Kidney (tissue), 14 donors: ENCODE measurements around the gene CYGB. TPM values are rescaled to one million over a fixed set of nuclear protein-coding genes. Genes with fewer than 3 reads are reported as not detected.
A peak's percentile ranks its signal among the peaks of the same experiment; 100 is the strongest.
"Not testable (repeated sequence)": the region's sequence is repeated elsewhere in the genome, so short reads cannot be mapped to it uniquely, and the experiment has no call there.

Source experiments
- DNase-seq, 5 donors: peaks; one replicate each; pipeline ENCODE4 v3.0.0-alpha.2; 2013 to 2020
- FAIRE-seq: peaks from 2 replicates; lab custom pipeline; 2012; peaks lifted over from hg19 to GRCh38; lab: Jason Lieb, UNC
- H3K27ac ChIP-seq, 2 donors: one replicate each; pipeline ENCODE4 v1.7.0; 2013; ENCODE audit warnings: low read depth in 2 of 2, low read length in 2 of 2, inconsistent platforms in 1 of 2
- H3K27me3 ChIP-seq: one replicate; pipeline ENCODE4 v1.7.1; 2013; ENCODE audit warnings: low read length, inconsistent platforms; ENCODE audit not compliant: control insufficient read depth, insufficient read depth
- H3K36me3 ChIP-seq, 3 donors: one replicate each; pipeline versions ENCODE4 v1.7.0 to v1.7.1; 2013; ENCODE audit warnings: low read length in 3 of 3, control low read depth in 1 of 3, inconsistent platforms in 1 of 3; ENCODE audit not compliant: insufficient read depth in 3 of 3, control insufficient read depth in 2 of 3
- H3K4me1 ChIP-seq, 3 donors: one replicate each; pipeline versions ENCODE4 v1.7.0 to v1.7.1; 2013; ENCODE audit warnings: low read length in 3 of 3, inconsistent platforms in 1 of 3, low read depth in 1 of 3; ENCODE audit not compliant: control insufficient read depth in 2 of 3, insufficient read depth in 2 of 3
- H3K4me3 ChIP-seq, 3 donors: one replicate each; pipeline versions ENCODE4 v1.7.0 to v1.8.1; 2013; ENCODE audit warnings: low read length in 3 of 3, control low read depth in 1 of 3, inconsistent platforms in 1 of 3
- H3K9ac ChIP-seq, 3 donors: one replicate each; pipeline versions ENCODE4 v1.7.0 to v1.7.1; 2013; ENCODE audit warnings: low read length in 3 of 3, control low read depth in 1 of 3, inconsistent platforms in 1 of 3
- H3K9me3 ChIP-seq, 3 donors: one replicate each; pipeline versions ENCODE4 v1.7.0 to v1.7.1; 2013; ENCODE audit warnings: low read length in 3 of 3, control low read depth in 1 of 3, inconsistent platforms in 1 of 3; ENCODE audit not compliant: control insufficient read depth in 2 of 3, insufficient read depth in 1 of 3
- CTCF ChIP-seq: IDR thresholded peaks from 3 replicates; pipeline ENCODE4 v1.5.1; 2012; ENCODE audit warnings: mild to moderate bottlenecking, moderate library complexity, borderline replicate concordance; ENCODE audit not compliant: insufficient read depth; ENCODE audit errors: extremely low read depth
- intact Hi-C: fragments of 100-400 bp; cut with DNase I; formaldehyde crosslinking; loops from one replicate; pipeline ENCODE4 v1.11.1; 2022
- polyA plus RNA-seq: library from polyadenylated mRNA; stranded (reverse); fragments of 350-450 nt; fragmentation: Illumina TruSeq; extraction: RNeasy Lipid Tissue Mini Kit (QIAGEN cat#74804); gene quantifications from one replicate; pipeline ENCODE4 v1.2.3, GENCODE V29; 2014; ENCODE audit warnings: low read depth, low replicate concordance; ENCODE audit not compliant: insufficient read depth
- total RNA-seq: library from RNA; stranded (reverse); fragmentation: NEBNext Ultra II Directional; extraction: Animal tissue kit (Norgen Biotek cat#: 25700); gene quantifications from one replicate; pipeline ENCODE4 v1.2.1, GENCODE V29; 2021
- donor health status: control.
- donor health status: control.
- donor health status: control.
- donor health status: control.
- donor health status: control.
- donor health status: DM: yes; HTN: yes; CAD: no.
- donor health status: Normal renal cell carcinoma (clear cell type).

CYGB gene
- total and polyA plus RNA-seq, 2 donors from 2014 or later: 6.7 to 12.6 TPM

- Histone ChIP-seq H3K9ac (no peak overlapping the region), H3K9me3 (no peaks in the 10 kb centered on the region), H3K4me3 (no peak overlapping the region), H3K36me3 (no peaks in the 10 kb centered on the region), H3K27ac (peak overlapping the region; percentile 34 to 65), H3K27me3 (no peaks in the 10 kb centered on the region), H3K4me1 (peaks cover 0 to 4% (median 2%) of the 10 kb centered on the region in 3 donors)
- DNase-seq (peak in 2 of 5 donors; percentile 36 to 92), FAIRE-seq (no peak)
- intact Hi-C loops: no loop called here
- TF ChIP-seq CTCF: no peak
Observed at GRCh38 chr17:76515274-76515949, 22.1 kb downstream of the CYGB start.

- not testable (repeated sequence) for H3K27ac ChIP-seq, DNase-seq
Observed at GRCh38 chr17:76514355-76514754, 23.2 kb downstream of the CYGB start.

GRCh38 chr17:76513306-76513692 lies 24.2 kb downstream of the CYGB start:
- no peak for TF ChIP-seq CTCF
- DNase-seq: no peak
- H3K9me3 ChIP-seq: no peaks in the 10 kb centered on the region
- no peak overlapping the region for H3K9ac ChIP-seq
- intact Hi-C loops: no loop called here
- no peak for FAIRE-seq
- H3K4me3 ChIP-seq: no peak overlapping the region
- no peak overlapping the region for H3K27ac ChIP-seq
- H3K27me3 ChIP-seq: no peaks in the 10 kb centered on the region
- H3K4me1 ChIP-seq: peaks cover 0 to 4% (median 2%) of the 10 kb centered on the region in 3 donors
- H3K36me3 ChIP-seq: no peaks in the 10 kb centered on the region

More at GRCh38 chr17:76514355-76514754, 23.2 kb downstream of the CYGB start:
- H3K9me3 ChIP-seq, H3K4me1 ChIP-seq, H3K36me3 ChIP-seq, H3K27me3 ChIP-seq, intact Hi-C loops, FAIRE-seq, H3K9ac ChIP-seq, H3K4me3 ChIP-seq: not testable (repeated sequence)

GRCh38 chr17:76512366-76513305 lies 24.9 kb downstream of the CYGB start:
- no peak overlapping the region for H3K27ac ChIP-seq
- intact Hi-C loops: no loop called here
- no peaks in the 10 kb centered on the region for H3K27me3 ChIP-seq
- H3K4me1 ChIP-seq: peaks cover 0 to 2% (median 0%) of the 10 kb centered on the region in 3 donors
- H3K9ac ChIP-seq: no peak overlapping the region
- H3K4me3 ChIP-seq: no peak overlapping the region
- FAIRE-seq (no peak), DNase-seq (peak in 1 of 5 donors; percentile 31)
- no peak for TF ChIP-seq CTCF
- H3K9me3 ChIP-seq: no peaks in the 10 kb centered on the region
- no peaks in the 10 kb centered on the region for H3K36me3 ChIP-seq
